ENCODE results near the gene ARRB2.

GRCh38 chr17:4766723-4767122 is 56.3 kb downstream of the ARRB2 start:
- TF ChIP-seq FOXM1 (IDR thresholded peaks at IDR 0.05; ENCODE audit: borderline replicate concordance, low read depth) (no peak), CREB1 (IDR thresholded peaks at IDR 0.05; ENCODE audit: low read depth) (no peak), REST (IDR thresholded peaks at IDR 0.05; ENCODE audit: low read depth) (no peak), RAD21 (IDR thresholded peaks at IDR 0.05; ENCODE audit: low read depth) (no peak), MAX (IDR thresholded peaks at IDR 0.05) (no peak), TAF1 (IDR thresholded peaks at IDR 0.05; ENCODE audit: low read depth) (no peak)
